ENCODE measurements around the gene SETD1A.

The SETD1A gene

GRCh38 chr16:30924913-30925631 lies 32.5 kb upstream of the SETD1A start:
- H3K4me3 ChIP-seq (replicated peaks; ENCODE audit: low read depth, low read length), result peak overlapping the region; percentile 76
- no peak for DNase-seq (ENCODE audit: extremely low read depth, low read depth)
- TF ChIP-seq CTCF (IDR thresholded peaks at IDR 0.05; ENCODE audit: low read depth, low read length, missing control alignments), result no peak

DNA sequence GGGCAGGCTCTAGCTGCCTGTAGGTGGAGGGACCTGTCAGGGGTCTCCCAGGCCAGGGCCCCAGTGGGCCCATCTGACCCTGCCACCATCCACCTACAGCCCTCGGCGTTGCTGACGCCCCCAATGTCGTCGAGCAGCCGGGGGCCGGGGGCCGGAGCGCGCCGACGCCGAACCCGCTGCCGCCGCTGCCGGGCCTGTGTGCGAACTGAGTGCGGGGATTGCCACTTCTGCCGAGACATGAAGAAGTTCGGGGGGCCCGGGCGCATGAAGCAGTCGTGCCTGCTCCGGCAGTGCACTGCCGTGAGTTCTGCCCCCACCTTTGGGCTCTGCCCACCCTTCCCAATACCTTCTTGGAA lies 31.9 kb upstream of the SETD1A start:
- peak overlapping the region; percentile 76 for H3K4me3 ChIP-seq (replicated peaks; ENCODE audit: low read depth, low read length)
- DNase-seq (ENCODE audit: extremely low read depth, low read depth), result no peak
- TF ChIP-seq CTCF (IDR thresholded peaks at IDR 0.05; ENCODE audit: low read depth, low read length, missing control alignments), result no peak

DNA sequence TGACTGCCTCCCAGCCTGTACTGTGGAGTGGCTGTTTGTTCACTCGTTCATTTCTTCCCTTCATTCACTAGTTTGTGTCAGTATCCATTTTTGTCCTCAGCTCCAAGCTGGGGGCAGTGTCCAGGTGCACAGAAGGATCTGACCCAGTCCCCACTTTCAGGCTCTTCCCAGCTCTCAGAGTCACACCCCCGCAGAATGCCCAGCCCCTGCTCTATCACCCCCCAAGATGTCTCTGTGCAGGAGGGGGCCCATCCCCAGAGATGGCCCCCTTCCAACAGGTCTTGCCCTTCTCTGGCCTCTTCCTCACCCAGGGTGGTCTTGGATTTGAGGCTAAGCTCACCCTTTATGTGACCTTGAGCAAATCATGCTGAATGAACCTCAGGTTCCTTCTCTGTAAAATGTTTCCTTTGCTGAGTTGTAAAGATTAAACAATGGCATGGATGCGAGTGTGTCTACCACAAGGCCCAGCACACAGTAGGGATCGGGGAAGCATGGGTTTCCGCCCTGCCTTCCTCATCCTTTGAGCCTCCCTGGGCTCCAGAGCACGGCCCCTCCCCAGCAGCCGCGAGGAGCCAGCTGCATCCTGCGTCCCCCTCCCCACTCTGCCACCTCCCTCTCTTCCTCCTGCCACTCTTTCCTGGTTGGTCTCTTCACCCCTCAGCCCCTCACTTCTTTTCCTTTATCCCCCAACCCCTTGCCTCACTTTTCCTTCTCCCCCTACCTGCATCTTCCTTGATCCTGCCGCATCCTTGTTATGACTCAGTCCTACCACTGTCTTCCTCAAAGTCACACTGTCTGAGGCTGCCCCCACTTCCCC lies 31.4 kb upstream of the SETD1A start:
- TF ChIP-seq CTCF (IDR thresholded peaks at IDR 0.05; ENCODE audit: low read depth, low read length, missing control alignments), result no peak
- H3K4me3 ChIP-seq (replicated peaks; ENCODE audit: low read depth, low read length), result no peak overlapping the region
- DNase-seq (ENCODE audit: extremely low read depth, low read depth), result no peak

DNA sequence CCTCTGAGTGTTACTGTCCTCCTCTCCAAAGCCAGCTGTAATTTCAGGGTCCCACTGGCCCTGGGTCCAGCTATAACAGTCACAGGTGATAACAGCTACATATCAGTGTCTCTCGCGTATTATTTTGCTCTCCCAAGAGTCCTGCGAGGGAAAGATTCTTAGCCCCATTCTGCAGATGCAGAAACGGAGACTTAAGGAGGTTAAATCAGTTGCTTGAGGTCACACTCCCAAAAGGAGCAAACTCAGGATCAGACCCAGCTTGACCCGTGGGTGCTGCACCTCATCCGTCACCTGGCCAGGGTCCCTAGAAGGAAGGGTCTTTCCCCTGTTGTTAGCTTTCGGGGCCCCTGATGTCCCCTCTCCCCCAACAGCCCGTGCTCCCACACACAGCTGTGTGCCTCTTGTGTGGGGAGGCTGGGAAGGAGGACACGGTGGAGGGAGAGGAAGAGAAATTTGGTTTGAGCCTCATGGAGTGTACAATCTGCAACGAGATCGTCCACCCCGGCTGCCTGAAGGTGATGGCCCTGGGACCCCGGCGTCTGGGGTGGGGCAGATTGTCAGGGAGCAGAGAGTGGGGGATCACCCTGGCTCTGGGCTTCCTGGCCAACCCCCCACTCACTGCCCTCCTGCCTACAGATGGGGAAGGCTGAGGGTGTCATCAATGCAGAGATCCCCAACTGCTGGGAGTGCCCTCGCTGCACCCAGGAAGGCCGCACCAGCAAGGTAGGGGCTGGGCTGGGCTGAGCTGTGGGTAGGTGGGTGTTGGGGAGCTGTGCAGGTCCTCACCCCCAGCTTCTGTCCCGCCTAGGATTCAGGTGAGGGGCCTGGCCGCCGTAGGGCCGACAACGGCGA lies 30.4 kb upstream of the SETD1A start:
- H3K4me3 ChIP-seq (replicated peaks; ENCODE audit: low read depth, low read length), result no peak overlapping the region

GRCh38 chr16:30927789-30928378 lies 29.7 kb upstream of the SETD1A start:
- no peak overlapping the region for H3K4me3 ChIP-seq (replicated peaks; ENCODE audit: low read depth, low read length)
- TF ChIP-seq CTCF (IDR thresholded peaks at IDR 0.05; ENCODE audit: low read depth, low read length, missing control alignments), result no peak
- DNase-seq (ENCODE audit: extremely low read depth, low read depth), result no peak

More for the DNA sequence above, 30.4 kb upstream of the SETD1A start:
- no peak for TF ChIP-seq CTCF (IDR thresholded peaks at IDR 0.05; ENCODE audit: low read depth, low read length, missing control alignments)
- DNase-seq (ENCODE audit: extremely low read depth, low read depth), result no peak

GRCh38 chr16:30928390-30928789 lies 29.2 kb upstream of the SETD1A start:
- H3K4me3 ChIP-seq (replicated peaks; ENCODE audit: low read depth, low read length), result no peak overlapping the region
- TF ChIP-seq CTCF (IDR thresholded peaks at IDR 0.05; ENCODE audit: low read depth, low read length, missing control alignments), result no peak
- no peak for DNase-seq (ENCODE audit: extremely low read depth, low read depth)

All from HFF-Myc (cell line).